Left colon (tissue), 2 donors: Measurements from ENCODE around the gene HSPA14. TPM values are rescaled to one million over a fixed set of nuclear protein-coding genes. Genes with fewer than 3 reads are reported as not detected.

Experiments
- total RNA-seq, 2 donors: library from RNA; stranded (reverse); fragmentation: NEBNext Ultra II Directional; extraction: Animal tissue kit (Norgen Biotek cat#: 25700); gene quantifications; one replicate each; pipeline ENCODE4 v1.2.1, GENCODE V29; 2021
- donor health status: DM: no; HTN: no; CAD: no.
- donor health status: DM: yes; HTN: yes; CAD: no.

Gene HSPA14
- total RNA-seq, 2 donors from 2014 or later: 13.6 to 14.0 TPM

Other genes starting within 250 kb of the HSPA14 start
- 10 to 100 TPM; 55.1 to 87.8 TPM for gene FAM107B, start 63.4 kb upstream of the HSPA14 start, total RNA-seq
- 1 to 10 TPM; 1.7 to 2.0 TPM for gene CDNF, start 269 bp upstream of the HSPA14 start, total RNA-seq
- 10 to 100 TPM in 1 of 2 donors, 1 to 10 TPM in 1; 9.9 to 12.2 TPM for gene MSANTD7, start within 50 bp of the HSPA14 start, total RNA-seq
- gene SUV39H2, start 40.6 kb downstream of the HSPA14 start, total RNA-seq: 1 to 10 TPM; 5.6 to 7.9 TPM
- 10 to 100 TPM; 10.3 to 13.7 TPM for gene DCLRE1C, start 115.8 kb downstream of the HSPA14 start, total RNA-seq
- gene MEIG1, start 121.1 kb downstream of the HSPA14 start, total RNA-seq: not detected
- gene OLAH, start 205.6 kb downstream of the HSPA14 start, total RNA-seq: not detected